Aorta (tissue), 5 donors: ENCODE results near the gene SLC9A8. TPM values are rescaled to one million over a fixed set of nuclear protein-coding genes. Genes with fewer than 3 reads are reported as not detected.
A peak's percentile ranks its signal among the peaks of the same experiment; 100 is the strongest.

ENCODE experiments used
- ATAC-seq: fragments of 200-7000 bp; cut with Tn5 transposase; one replicate; pipeline ENCODE4 v1.9.1; 2022; ENCODE audit warnings: moderate library complexity; ENCODE audit not compliant: low FRiP score
- DNase-seq, 2 donors: peaks; one replicate each; pipeline ENCODE4 v3.0.0-alpha.2; 2020
- H3K27ac ChIP-seq, 2 donors: one replicate each; pipeline ENCODE4 v1.5.1; 2013; ENCODE audit warnings: low read length in 2 of 2, mild to moderate bottlenecking in 2 of 2, moderate library complexity in 2 of 2, control low read depth in 1 of 2, inconsistent platforms in 1 of 2, low read depth in 1 of 2
- H3K27me3 ChIP-seq, 2 donors: one replicate each; pipeline ENCODE4 v1.6.1; 2013; ENCODE audit warnings: control low read depth in 1 of 2, low read length in 1 of 2, mild to moderate bottlenecking in 1 of 2, moderate library complexity in 1 of 2; ENCODE audit not compliant: insufficient read depth in 2 of 2, control insufficient read depth in 1 of 2
- H3K36me3 ChIP-seq, 2 donors: one replicate each; pipeline ENCODE4 v1.6.1; 2013; ENCODE audit warnings: control low read depth in 1 of 2, low read length in 1 of 2, mild to moderate bottlenecking in 1 of 2; ENCODE audit not compliant: insufficient read depth in 2 of 2, control insufficient read depth in 1 of 2
- H3K4me1 ChIP-seq, 2 donors: one replicate each; pipeline ENCODE4 v1.6.1; 2013; ENCODE audit warnings: low read length in 2 of 2, control low read depth in 1 of 2, mild to moderate bottlenecking in 1 of 2, moderate library complexity in 1 of 2; ENCODE audit not compliant: insufficient read depth in 2 of 2, control insufficient read depth in 1 of 2
- H3K4me3 ChIP-seq, 2 donors: one replicate each; pipeline ENCODE4 v1.5.1; 2013; ENCODE audit warnings: low read length in 2 of 2, control low read depth in 1 of 2, mild to moderate bottlenecking in 1 of 2
- H3K9me3 ChIP-seq: one replicate; pipeline ENCODE4 v1.6.1; 2013; ENCODE audit warnings: mild to moderate bottlenecking, low read length; ENCODE audit not compliant: control insufficient read depth
- WGBS, 2 donors: extraction: QIAGEN DNeasy Blood & Tissue Kit; methylation state at CpG; one replicate each; pipeline ENCODE4 v1.1.7; 2013; 5-methylcytosine and 5-hydroxymethylcytosine counted together
- intact Hi-C, 2 donors: fragments of 100-400 bp; cut with DNase I; formaldehyde crosslinking; loops; one replicate each; pipeline versions ENCODE4 v1.14.2 to v1.15.0; 2022
- polyA plus RNA-seq, 2 donors: library from polyadenylated mRNA; stranded (reverse); fragments of 200-250 nt; gene quantifications; one replicate each; pipeline ENCODE4 v1.2.3, GENCODE V29; 2013
- total RNA-seq, 2 donors: library from RNA; stranded (reverse); fragmentation: NEBNext Ultra II Directional; extraction: Animal tissue kit (Norgen Biotek cat#: 25700); gene quantifications; one replicate each; pipeline ENCODE4 v1.2.1, GENCODE V29; 2021
- donor health status: healthy with polysubstance abuse.
- donor health status: Bipolar disorder and iron deficiency.
- donor health status: DM: no; HTN: no; CAD: no.
- donor health status: DM: no; HTN: no; CAD: no.
- donor health status: DM: yes; HTN: yes; CAD: no.

The SLC9A8 gene
- total and polyA plus RNA-seq, 4 donors, result 2.8 to 14.6 (median 11.5) TPM

DNA sequence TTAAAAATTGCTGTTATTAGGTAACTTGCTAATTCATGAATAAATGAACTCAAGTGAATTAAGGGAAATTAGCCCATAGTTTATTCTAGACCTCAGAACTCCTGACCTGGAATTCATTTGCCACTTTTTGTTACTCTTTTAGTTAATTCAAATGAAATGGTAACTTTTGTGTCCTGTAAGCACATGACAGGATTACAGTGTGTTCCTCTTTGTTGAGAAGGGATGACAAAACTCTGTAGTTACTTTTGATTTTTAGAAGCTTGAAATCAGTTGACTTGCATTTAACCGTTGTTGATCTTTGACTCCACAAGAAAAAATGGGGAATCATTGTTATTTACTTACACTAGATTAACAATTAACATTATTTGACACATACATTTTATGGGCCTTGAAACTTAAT lies 6.2 kb downstream of the SLC9A8 start:
- no peaks in the 10 kb centered on the region for H3K9me3 ChIP-seq
- no peaks in the 10 kb centered on the region for H3K27me3 ChIP-seq
- DNase-seq (no peak), ATAC-seq (no peak)
- 90 to 94% methylated on average over 1 of the region's 1 CpG for WGBS, 2 donors
- H3K36me3 ChIP-seq, result peaks cover 3 to 4% of the 10 kb centered on the region in 2 donors
- intact Hi-C loops, result loop anchor here in 1 of 2 donors (5.0 kb wide), 1 partner anchor 207 kb away; no protein-coding TSS in a partner anchor
- no peak overlapping the region for H3K27ac ChIP-seq
- peaks cover 0 to 2% of the 10 kb centered on the region in 2 donors for H3K4me1 ChIP-seq
- no peak overlapping the region for H3K4me3 ChIP-seq

- H3K36me3 ChIP-seq, result peaks cover 3 to 4% of the 10 kb centered on the region in 2 donors
- DNase-seq (no peak), ATAC-seq (no peak)
- no peaks in the 10 kb centered on the region for H3K27me3 ChIP-seq
- intact Hi-C loops, result loop anchor here (2.0 to 5.0 kb wide), 2 partner anchors 205 to 207 kb away; no protein-coding TSS in a partner anchor
- no peak overlapping the region for H3K4me3 ChIP-seq
- H3K4me1 ChIP-seq, result no peaks in the 10 kb centered on the region
- no peaks in the 10 kb centered on the region for H3K9me3 ChIP-seq
- no peak overlapping the region for H3K27ac ChIP-seq
- WGBS, 2 donors, result 69 to 96% methylated on average over 3 of the region's 3 CpGs
Measured at GRCh38 chr20:49819702-49820101, 7.1 kb downstream of the SLC9A8 start.

DNA sequence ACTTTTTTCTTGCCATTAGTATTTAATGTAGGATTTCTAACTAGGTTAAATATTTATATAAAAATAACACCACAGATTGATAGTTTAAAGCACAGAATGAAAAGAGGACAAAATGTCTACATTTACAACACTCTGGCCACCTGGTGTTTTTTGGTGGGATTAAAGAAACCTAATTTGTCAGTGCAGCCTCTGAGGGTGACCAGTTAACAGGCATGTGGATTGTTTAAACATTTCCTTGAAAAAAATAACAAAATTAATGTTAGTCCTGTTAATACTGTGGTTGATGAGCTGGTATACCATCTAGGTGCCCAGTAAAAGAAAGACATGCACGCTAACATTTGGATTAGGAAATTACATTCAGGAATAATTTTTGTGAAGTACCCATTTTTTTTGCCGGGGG lies 8.8 kb downstream of the SLC9A8 start:
- H3K36me3 ChIP-seq, result peaks cover 3 to 4% of the 10 kb centered on the region in 2 donors
- H3K27ac ChIP-seq, result no peak overlapping the region
- no peaks in the 10 kb centered on the region for H3K9me3 ChIP-seq
- 37 to 39% methylated on average over 2 of the region's 2 CpGs for WGBS, 2 donors
- H3K4me3 ChIP-seq, result no peak overlapping the region
- intact Hi-C loops, result loop anchor here in 1 of 2 donors (2.0 kb wide), 1 partner anchor 207 kb away; no protein-coding TSS in a partner anchor
- ATAC-seq (no peak), DNase-seq (no peak)
- no peaks in the 10 kb centered on the region for H3K4me1 ChIP-seq
- no peaks in the 10 kb centered on the region for H3K27me3 ChIP-seq

DNA sequence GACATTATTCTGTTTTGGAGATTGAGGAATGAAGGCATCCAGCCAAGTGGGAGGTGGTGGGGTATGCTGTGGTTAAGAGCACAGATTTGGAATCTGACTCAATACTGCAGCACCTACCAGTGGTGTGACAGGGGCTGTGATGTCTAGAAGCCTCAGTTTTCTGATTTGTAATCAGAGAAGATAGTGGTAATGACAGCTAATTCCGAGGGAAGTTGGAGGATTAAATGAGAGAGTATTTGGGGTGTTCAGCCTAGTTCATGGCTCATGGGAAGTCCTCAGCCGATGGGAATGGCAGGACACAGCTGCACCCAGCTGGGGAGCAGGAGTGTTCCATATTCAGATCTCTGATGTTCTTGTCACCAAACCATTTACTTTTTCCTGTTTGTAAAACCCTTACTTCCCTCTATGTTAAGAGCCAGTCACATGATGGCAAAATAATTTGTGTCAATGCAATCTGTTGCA lies 9.3 kb downstream of the SLC9A8 start:
- 27 to 30% methylated on average over 2 of the region's 2 CpGs for WGBS, 2 donors
- Histone ChIP-seq H3K27me3 (no peaks in the 10 kb centered on the region), H3K4me3 (no peak overlapping the region), H3K4me1 (no peaks in the 10 kb centered on the region), H3K36me3 (peaks cover 3 to 4% of the 10 kb centered on the region in 2 donors), H3K27ac (no peak overlapping the region), H3K9me3 (no peaks in the 10 kb centered on the region)
- no peak for DNase-seq
- ATAC-seq, result no peak
- intact Hi-C loops, result loop anchor here in 1 of 2 donors (2.0 kb wide), 1 partner anchor 207 kb away; no protein-coding TSS in a partner anchor

DNA sequence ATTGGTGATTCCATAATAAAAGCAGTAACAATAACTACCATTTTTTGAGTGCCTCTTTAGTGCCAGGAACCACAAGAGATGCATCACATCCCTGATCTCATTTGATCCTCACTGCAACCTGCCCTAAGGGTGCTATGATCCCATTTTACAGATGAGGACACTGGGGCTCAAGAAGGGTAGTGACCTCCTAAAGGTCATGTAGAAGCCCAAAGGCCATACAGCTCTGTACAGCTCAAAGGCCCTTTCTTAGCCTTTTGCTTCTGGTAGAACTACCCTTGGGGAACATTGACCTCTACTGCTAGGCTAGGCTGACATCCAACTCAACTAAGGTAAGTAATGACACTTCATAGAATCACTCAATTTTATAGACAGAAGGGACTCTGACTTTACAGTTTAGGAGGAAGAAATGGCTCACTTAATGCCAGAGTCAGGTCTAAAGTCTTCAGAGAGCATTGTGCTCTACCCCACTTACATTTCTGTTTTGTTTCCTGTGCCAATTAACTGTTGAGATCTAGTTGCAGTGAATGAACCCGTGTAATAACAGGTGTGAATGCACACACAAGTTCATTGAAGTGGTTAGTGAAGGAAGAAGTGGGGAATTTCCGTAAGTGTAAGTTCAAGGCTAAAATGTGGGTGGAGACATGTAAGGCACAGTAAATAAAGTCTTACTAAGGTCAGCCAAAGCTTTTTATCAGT lies 10.7 kb downstream of the SLC9A8 start:
- Histone ChIP-seq H3K27ac (no peak overlapping the region), H3K36me3 (peaks cover 3 to 4% of the 10 kb centered on the region in 2 donors), H3K27me3 (no peaks in the 10 kb centered on the region), H3K4me1 (no peaks in the 10 kb centered on the region), H3K9me3 (no peaks in the 10 kb centered on the region), H3K4me3 (no peak overlapping the region)
- ATAC-seq, result no peak
- intact Hi-C loops, result no loop called here
- no peak for DNase-seq
- WGBS, 2 donors, result 71 to 80% methylated on average over 2 of the region's 2 CpGs

- 89 to 93% methylated on average over 2 of the region's 2 CpGs for WGBS, 2 donors
- ATAC-seq (no peak), DNase-seq (no peak)
- Histone ChIP-seq H3K9me3 (no peaks in the 10 kb centered on the region), H3K4me3 (no peak overlapping the region), H3K4me1 (no peaks in the 10 kb centered on the region), H3K27me3 (no peaks in the 10 kb centered on the region), H3K27ac (no peak overlapping the region), H3K36me3 (peaks cover 3 to 4% of the 10 kb centered on the region in 2 donors)
- intact Hi-C loops, result no loop called here
Measured at GRCh38 chr20:49824206-49824605, 11.6 kb downstream of the SLC9A8 start.

GRCh38 chr20:49825521-49826033 lies 12.9 kb downstream of the SLC9A8 start:
- no peaks in the 10 kb centered on the region for H3K27me3 ChIP-seq
- H3K4me3 ChIP-seq, result no peak overlapping the region
- 76 to 77% methylated on average over 7 of the region's 7 CpGs for WGBS, 2 donors
- peak overlapping the region in 1 of 2 donors; percentile 4 for H3K27ac ChIP-seq
- intact Hi-C loops, result no loop called here
- DNase-seq (no peak), ATAC-seq (no peak)
- H3K4me1 ChIP-seq, result no peaks in the 10 kb centered on the region
- H3K36me3 ChIP-seq, result peaks cover 3 to 4% of the 10 kb centered on the region in 2 donors
- H3K9me3 ChIP-seq, result no peaks in the 10 kb centered on the region

DNA sequence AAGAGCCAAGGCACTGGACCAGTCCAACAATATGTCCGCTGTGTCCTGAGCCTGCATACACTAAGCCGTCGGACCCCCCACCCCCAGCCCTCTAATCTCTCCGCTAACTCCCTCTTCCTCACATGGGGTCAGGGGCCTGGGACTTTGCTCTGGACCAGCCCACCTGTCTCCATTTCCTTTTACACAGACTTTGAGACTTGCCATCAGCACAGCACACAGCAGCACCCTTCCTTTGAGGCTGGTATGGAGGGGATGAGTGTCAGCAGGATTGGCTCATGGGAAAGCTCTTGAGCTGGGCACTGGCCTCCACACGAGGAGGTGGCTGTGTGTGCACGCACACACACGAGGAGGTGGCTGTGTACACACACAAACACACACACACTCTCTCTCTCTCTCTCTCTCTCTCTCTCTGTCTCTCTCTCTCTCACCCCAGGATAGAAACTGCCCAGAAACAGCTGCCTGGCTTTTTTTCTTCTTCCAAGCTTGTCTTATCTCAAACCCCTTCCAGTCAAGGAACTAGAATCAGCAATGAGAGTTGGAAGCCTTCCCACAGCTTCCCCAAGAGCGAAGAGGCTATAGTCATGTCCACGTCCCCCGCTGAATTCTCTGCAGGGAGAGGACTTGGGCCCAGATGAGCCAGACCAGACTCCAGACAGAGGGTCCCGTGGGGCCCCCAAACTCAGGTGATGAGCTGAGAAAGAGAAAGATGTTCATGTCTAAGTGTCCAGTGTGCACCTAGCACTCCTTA lies 18.6 kb downstream of the SLC9A8 start:
- intact Hi-C loops, result no loop called here
- Histone ChIP-seq H3K9me3 (no peaks in the 10 kb centered on the region), H3K4me1 (no peaks in the 10 kb centered on the region), H3K27me3 (no peaks in the 10 kb centered on the region), H3K36me3 (no peaks in the 10 kb centered on the region), H3K27ac (no peak overlapping the region), H3K4me3 (no peak overlapping the region)
- 80 to 86% methylated on average over 11 of the region's 11 CpGs for WGBS, 2 donors
- ATAC-seq (no peak), DNase-seq (no peak)
